Prostate gland (tissue), 2 donors: ENCODE measurements around the gene TEX52. TPM values are rescaled to one million over a fixed set of nuclear protein-coding genes. Genes with fewer than 3 reads are reported as not detected.

ENCODE experiments used
- DNase-seq: peaks from one replicate; pipeline ENCODE4 v3.0.0-alpha.2; 2019; ENCODE audit warnings: low spot score
- H3K27ac ChIP-seq, 2 donors: fragments of 200-600 bp; sonication (generic); 2 replicates each; pipeline ENCODE4 v1.5.1; 2017 to 2019
- H3K27me3 ChIP-seq: fragments of 200-600 bp; sonication (generic); replicated peaks from 2 replicates; pipeline ENCODE4 v1.5.1; 2019; ENCODE audit not compliant: insufficient read depth
- H3K36me3 ChIP-seq, 2 donors: fragments of 200-600 bp; sonication (generic); 1 replicate in 1 of 2; 2 replicates in 1 of 2; pipeline versions ENCODE4 v1.5.1 to v1.8.1; 2017 to 2019
- H3K4me1 ChIP-seq: fragments of 200-600 bp; sonication (generic); replicated peaks from 2 replicates; pipeline ENCODE4 v1.5.1; 2019
- H3K4me3 ChIP-seq, 2 donors: fragments of 200-600 bp; sonication (generic); 2 replicates each; pipeline ENCODE4 v1.5.1; 2017 to 2019
- H3K9me3 ChIP-seq: fragments of 200-600 bp; sonication (generic); 2 replicates; pipeline ENCODE4 v1.5.1; 2017
- CTCF ChIP-seq, 4 experiments: fragments of 200-600 bp in 2 of 4; fragments of 450-650 bp in 2 of 4; sonication (generic) in 2 of 4; IDR thresholded peaks; 1 replicate in 3 of 4; 2 replicates in 1 of 4; pipeline ENCODE4 v1.5.1; 2016 to 2019; ENCODE audit warnings: antibody characterized with exemption in 4 of 4, mild to moderate bottlenecking in 2 of 4, moderate library complexity in 2 of 4
- POLR2A ChIP-seq: fragments of 450-650 bp; IDR thresholded peaks from one replicate; pipeline ENCODE4 v1.6.1; 2016; ENCODE audit warnings: antibody characterized with exemption, mild to moderate bottlenecking
- POLR2AphosphoS5 ChIP-seq: sonication (generic); formaldehyde crosslinking; IDR thresholded peaks from one replicate; pipeline ENCODE4 v1.6.1; 2017; ENCODE audit warnings: antibody characterized with exemption
- WGBS: methylation state at CpG from one replicate; pipeline ENCODE4 v1.1.5; 2018; 5-methylcytosine and 5-hydroxymethylcytosine counted together
- intact Hi-C: fragments of 100-400 bp; cut with DNase I; formaldehyde crosslinking; loops from one replicate; pipeline ENCODE4 v1.14.2; 2022
- total RNA-seq, 2 donors: library from RNA; depleted of rRNA; stranded (reverse); fragments of >200 nt; gene quantifications; one replicate each; pipeline ENCODE4 v1.1.0, GENCODE V29; 2016

TEX52 gene
- total RNA-seq, 2 donors from 2014 or later = 0.85 TPM; not detected in 1

- Histone ChIP-seq H3K36me3 (peaks cover 8 to 16% of the 10 kb centered on the region in 2 donors), H3K4me1 (peaks cover 10% of the 10 kb centered on the region), H3K27ac (no peak overlapping the region), H3K9me3 (no peaks in the 10 kb centered on the region), H3K27me3 (no peaks in the 10 kb centered on the region), H3K4me3 (no peak overlapping the region)
- no peak for TF ChIP-seq POLR2AphosphoS5
- 38% methylated on average over 2 of the region's 2 CpGs for WGBS
- DNase-seq = no peak
- intact Hi-C loops = no loop called here
These were observed 51.7 kb downstream of the TEX52 start for GRCh38 chr12:2805143-2805520.

- peaks cover 8 to 21% of the 10 kb centered on the region in 2 donors for H3K36me3 ChIP-seq
- intact Hi-C loops = no loop called here
- H3K9me3 ChIP-seq = no peaks in the 10 kb centered on the region
- no peak for DNase-seq
- no peak overlapping the region for H3K27ac ChIP-seq
- H3K4me1 ChIP-seq = peaks cover 10% of the 10 kb centered on the region
- H3K4me3 ChIP-seq = no peak overlapping the region
- 63% methylated on average over 5 of the region's 5 CpGs for WGBS
- no peaks in the 10 kb centered on the region for H3K27me3 ChIP-seq
- TF ChIP-seq POLR2A = no peak
- no peak for TF ChIP-seq CTCF (IDR thresholded peaks at IDR 0.05)
- no peak for TF ChIP-seq POLR2AphosphoS5
These were observed 52.3 kb downstream of the TEX52 start for GRCh38 chr12:2804393-2805142.

GRCh38 chr12:2803635-2804392 is 53.0 kb downstream of the TEX52 start:
- no peak for TF ChIP-seq POLR2AphosphoS5
- no peak for TF ChIP-seq CTCF (IDR thresholded peaks at IDR 0.05)
- no peak for TF ChIP-seq POLR2A
- no peaks in the 10 kb centered on the region for H3K9me3 ChIP-seq
- H3K36me3 ChIP-seq = peaks cover 8 to 26% of the 10 kb centered on the region in 2 donors
- peaks cover 10% of the 10 kb centered on the region for H3K4me1 ChIP-seq
- intact Hi-C loops = no loop called here
- WGBS = 83% methylated on average over 7 of the region's 7 CpGs
- no peak for DNase-seq
- H3K27ac ChIP-seq = no peak overlapping the region
- no peak overlapping the region for H3K4me3 ChIP-seq
- H3K27me3 ChIP-seq = no peaks in the 10 kb centered on the region

- Histone ChIP-seq H3K27me3 (no peaks in the 10 kb centered on the region), H3K36me3 (peaks cover 8 to 26% of the 10 kb centered on the region in 2 donors), H3K27ac (peak overlapping the region; percentile 20 to 31), H3K4me1 (peaks cover 14% of the 10 kb centered on the region), H3K9me3 (no peaks in the 10 kb centered on the region), H3K4me3 (no peak overlapping the region)
- WGBS = 53% methylated on average over 16 of the region's 16 CpGs
- intact Hi-C loops = no loop called here
- TF ChIP-seq POLR2AphosphoS5 (no peak), POLR2A (no peak), CTCF (IDR thresholded peaks at IDR 0.05) (no peak)
- no peak for DNase-seq
These were observed 55.6 kb downstream of the TEX52 start for GRCh38 chr12:2801044-2801783.

GRCh38 chr12:2800046-2800570 is 56.7 kb downstream of the TEX52 start:
- intact Hi-C loops = no loop called here
- Histone ChIP-seq H3K27me3 (no peaks in the 10 kb centered on the region), H3K27ac (peak overlapping the region; percentile 20 to 31), H3K36me3 (peaks cover 8 to 26% of the 10 kb centered on the region in 2 donors), H3K4me1 (peaks cover 14% of the 10 kb centered on the region), H3K4me3 (no peak overlapping the region), H3K9me3 (no peaks in the 10 kb centered on the region)
- DNase-seq = peak; percentile 55
- WGBS = 42% methylated on average over 3 of the region's 3 CpGs
- TF ChIP-seq CTCF (IDR thresholded peaks at IDR 0.05) = no peak
- no peak for TF ChIP-seq POLR2A
- TF ChIP-seq POLR2AphosphoS5 = peak; percentile 25
